RWPE1 (cell line): ENCODE data around the gene WIF1.

ENCODE experiments used
- CTCF ChIA-PET: fragments of 350-600 bp; sonication (Branson Sonifier 250); formaldehyde crosslinking; extraction: SDS; loops from one replicate; lab custom pipeline; 2021; lab: Yijun Ruan, JAX
- POLR2A ChIA-PET: fragments of 400-600 bp; formaldehyde crosslinking; extraction: SDS; loops from one replicate; lab custom pipeline; 2020; ENCODE audit warnings: antibody characterized with exemption; ENCODE audit not compliant: low non-redundant PET; lab: Yijun Ruan, JAX
- DNase-seq: peaks from one replicate; pipeline ENCODE4 v3.0.0; 2012; ENCODE audit warnings: low spot score
- H3K27ac ChIP-seq: fragments of 450-650 bp; 2 replicates; pipeline ENCODE4 v1.5.1; 2017
- CTCF ChIP-seq: fragments of 450-650 bp; conservative IDR thresholded peaks from 2 replicates; pipeline ENCODE4 v1.5.1; 2017; ENCODE audit warnings: low read depth, mild to moderate bottlenecking

WIF1 gene

GRCh38 chr12:65014504-65015271 lies 106.4 kb downstream of the WIF1 start:
- CTCF ChIA-PET = interaction anchor here (0.6 kb wide), 1 partner anchor 980 kb away, joined by 3 read pairs; no protein-coding TSS in a partner anchor
- POLR2A ChIA-PET = no interaction called here

GRCh38 chr12:65010437-65010836 lies 110.7 kb downstream of the WIF1 start:
- CTCF ChIA-PET = no interaction called here

More at GRCh38 chr12:65014504-65015271, 106.4 kb downstream of the WIF1 start:
- peak; percentile 47 for DNase-seq
- H3K27ac ChIP-seq = peak overlapping the region; percentile 91
- TF ChIP-seq CTCF = no peak

GRCh38 chr12:65005716-65006115 lies 115.4 kb downstream of the WIF1 start:
- DNase-seq = no peak
- POLR2A ChIA-PET = no interaction called here
- CTCF ChIA-PET = no interaction called here
- H3K27ac ChIP-seq = no peak overlapping the region
- no peak for TF ChIP-seq CTCF

More at GRCh38 chr12:65010437-65010836, 110.7 kb downstream of the WIF1 start:
- DNase-seq = no peak
- no peak overlapping the region for H3K27ac ChIP-seq
- POLR2A ChIA-PET = no interaction called here
- TF ChIP-seq CTCF = no peak

GRCh38 chr12:65004270-65004669 lies 116.8 kb downstream of the WIF1 start:
- no peak for TF ChIP-seq CTCF
- ChIA-PET CTCF (interaction anchor here (0.7 kb wide), 2 partner anchors 57 to 1232 kb away, joined by 3 read pairs; no protein-coding TSS in a partner anchor), POLR2A (no interaction called here)
- peak; percentile 83 for DNase-seq
- no peak overlapping the region for H3K27ac ChIP-seq
